COLO668 (cell line): ENCODE data around the gene RTKN.
A peak's percentile ranks its signal among the peaks of the same experiment; 100 is the strongest.

ENCODE experiments used
- DNase-seq: peaks from one replicate; lab custom pipeline; 2025; ENCODE audit not compliant: unreplicated experiment; lab: John Stamatoyannopoulos, UW

RTKN gene

DNA sequence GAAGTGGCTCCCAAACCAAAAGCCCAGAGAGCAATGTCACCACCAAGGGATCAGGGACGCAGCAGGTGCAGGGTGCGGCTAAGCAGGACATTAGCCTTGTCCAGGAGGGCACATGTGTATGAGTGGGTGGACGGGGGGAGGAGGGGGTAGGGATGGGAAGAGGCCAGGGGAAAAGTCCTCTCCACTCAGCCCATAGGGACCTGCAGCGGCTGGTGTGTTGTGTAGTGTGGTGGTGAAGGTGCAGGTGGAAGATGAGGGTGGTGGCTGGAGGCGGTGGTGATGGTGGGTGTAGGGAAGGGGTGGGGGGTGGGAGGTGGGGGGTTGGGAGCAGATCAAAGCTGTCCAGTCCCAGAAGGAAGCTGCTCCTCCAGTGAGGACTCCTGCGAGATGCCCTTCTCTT lies 24.0 kb downstream of the RTKN start:
- no peak for DNase-seq

GRCh38 chr2:74417197-74417596 lies 24.5 kb downstream of the RTKN start:
- DNase-seq, result no peak

- no peak for DNase-seq
Measured at GRCh38 chr2:74416778-74417177, 25.0 kb downstream of the RTKN start.

DNA sequence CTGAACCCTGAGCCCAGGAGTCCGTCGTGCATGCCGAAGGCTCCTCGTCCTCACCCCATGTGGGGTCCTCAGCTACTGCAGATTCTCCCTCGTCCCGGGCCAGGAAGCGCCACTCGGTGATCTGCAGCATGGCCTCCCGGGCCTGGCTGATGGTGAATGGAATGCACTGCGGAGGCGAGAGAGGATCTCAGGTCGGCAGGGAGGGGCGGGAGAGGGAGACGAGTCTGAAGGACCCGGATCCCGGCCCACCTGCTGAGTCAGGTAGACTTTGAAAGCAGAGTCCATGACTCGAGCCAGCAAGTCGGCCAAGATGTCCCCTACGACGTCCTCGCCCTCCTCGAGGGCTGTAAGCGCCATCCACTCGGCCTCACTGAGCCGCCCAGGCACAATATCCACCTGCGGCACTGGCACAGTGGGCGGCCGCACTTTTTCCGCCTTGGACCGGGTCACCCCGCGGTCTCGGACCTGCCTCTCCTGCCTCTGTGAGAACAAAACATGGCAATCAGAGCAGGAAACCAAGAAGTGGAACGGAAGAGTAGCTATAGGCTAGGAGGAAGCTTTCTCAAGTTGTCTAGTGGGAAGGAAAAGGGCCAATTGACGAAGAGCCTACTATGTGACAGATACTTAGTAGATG lies 25.9 kb downstream of the RTKN start:
- DNase-seq, result peak; percentile 18

- DNase-seq, result peak; percentile 53
Measured at GRCh38 chr2:74414881-74415761, 26.6 kb downstream of the RTKN start.

- DNase-seq, result peak; percentile 35
Measured at GRCh38 chr2:74414441-74414840, 27.3 kb downstream of the RTKN start.

GRCh38 chr2:74413001-74413698 lies 28.6 kb downstream of the RTKN start:
- no peak for DNase-seq

DNA sequence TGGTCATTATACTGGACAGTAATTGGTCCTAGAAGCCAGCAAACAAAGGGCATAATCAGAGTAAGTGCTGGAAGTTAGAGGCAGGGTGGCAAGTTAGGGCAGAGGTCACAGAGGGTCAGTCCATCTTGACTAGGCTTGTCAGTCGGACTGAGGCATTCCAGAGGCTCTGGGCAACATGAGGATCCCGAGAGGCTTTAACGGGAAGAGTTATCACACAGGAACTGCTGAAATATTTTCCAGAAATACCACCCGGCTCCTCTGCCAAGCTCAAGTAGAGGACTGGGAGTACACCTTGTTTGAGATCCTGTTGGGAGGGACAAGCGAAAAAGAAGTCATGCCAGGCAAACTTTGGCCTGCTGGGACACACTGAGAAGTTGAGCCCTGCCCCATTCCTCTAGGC lies 34.1 kb downstream of the RTKN start:
- DNase-seq, result no peak

DNA sequence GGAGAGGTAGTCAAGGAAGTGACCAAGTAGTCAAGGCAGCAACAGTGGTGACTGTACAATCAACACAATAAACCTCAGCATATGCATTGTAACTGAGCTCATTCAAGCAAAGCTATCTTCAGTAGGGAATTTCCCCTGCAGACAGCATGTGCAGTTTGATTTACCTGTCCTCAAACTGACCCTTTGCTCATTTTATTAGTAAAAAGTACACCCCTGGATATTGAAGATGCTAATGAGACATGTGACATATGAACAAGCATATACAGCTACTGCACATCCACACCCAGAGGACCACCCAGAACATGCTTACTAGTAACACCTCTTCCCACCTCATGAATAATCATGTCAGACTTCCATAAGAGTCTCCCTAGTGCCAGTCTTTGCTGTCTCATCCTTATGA lies 35.7 kb downstream of the RTKN start:
- peak; percentile 10 for DNase-seq

DNA sequence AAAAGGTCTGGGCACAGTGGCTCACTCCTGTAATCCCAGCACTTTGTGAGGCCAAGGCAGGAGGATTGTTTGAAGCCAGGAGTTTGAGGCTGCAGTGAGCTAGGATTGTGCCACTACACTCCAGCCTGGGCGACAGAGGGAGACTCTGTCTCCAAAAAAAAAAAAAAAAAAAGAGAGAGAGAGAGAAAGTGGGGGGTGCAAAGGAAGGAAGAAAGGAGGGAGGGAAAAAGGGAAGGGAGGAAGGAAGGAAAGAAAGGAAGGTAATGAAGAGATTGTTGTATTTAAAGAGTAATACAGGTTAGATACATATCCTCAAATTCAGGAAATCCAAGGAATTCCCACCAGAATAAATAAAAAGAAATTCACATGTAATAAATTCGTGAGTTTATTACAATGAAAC lies 39.8 kb downstream of the RTKN start:
- no peak for DNase-seq

DNA sequence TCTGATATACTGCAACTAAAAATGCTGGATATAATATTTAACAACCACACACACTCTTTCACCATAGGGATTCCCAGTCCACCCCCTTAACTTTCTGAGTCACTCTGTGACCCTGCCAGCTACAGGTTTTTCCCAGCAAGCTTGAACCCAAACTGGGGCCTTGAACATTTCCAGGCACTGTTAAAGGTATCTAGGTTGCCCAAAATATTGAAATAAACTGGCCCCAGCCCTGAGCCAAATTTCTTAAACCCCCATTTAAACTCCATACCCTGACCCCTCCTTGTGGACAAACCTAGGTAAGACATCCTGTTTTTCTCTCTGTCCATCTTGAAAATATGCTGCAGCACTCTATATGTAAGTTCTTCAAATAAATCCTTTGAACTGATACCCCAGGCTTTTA lies 42.0 kb downstream of the RTKN start:
- DNase-seq, result no peak

- no peak for DNase-seq
Measured at GRCh38 chr2:74396149-74396548, 45.6 kb downstream of the RTKN start.

DNA sequence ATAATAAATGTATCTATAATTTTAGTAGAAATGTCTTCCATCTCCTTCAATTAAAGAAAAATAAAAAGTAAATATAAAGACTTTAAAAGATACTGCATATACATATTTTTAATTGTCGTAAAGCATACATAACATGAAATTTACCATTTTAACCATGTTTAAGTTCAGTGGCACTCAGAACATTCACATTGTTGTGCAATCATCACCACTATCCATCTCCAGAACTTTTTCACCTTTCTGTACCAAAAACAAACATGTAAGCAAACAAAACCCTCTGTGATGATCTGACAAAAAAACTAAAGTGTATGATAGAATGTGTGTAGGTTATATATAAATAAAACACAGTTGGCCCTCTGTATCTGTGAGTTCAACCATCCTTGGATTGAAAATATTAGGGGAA lies 48.2 kb downstream of the RTKN start:
- DNase-seq, result no peak

GRCh38 chr2:74392449-74392743 lies 49.3 kb downstream of the RTKN start:
- DNase-seq, result no peak

GRCh38 chr2:74391580-74392448 lies 49.9 kb downstream of the RTKN start:
- DNase-seq, result peak; percentile 93

GRCh38 chr2:74391209-74391579 lies 50.5 kb downstream of the RTKN start:
- no peak for DNase-seq

GRCh38 chr2:74390606-74391005 lies 51.1 kb downstream of the RTKN start:
- DNase-seq, result no peak

DNA sequence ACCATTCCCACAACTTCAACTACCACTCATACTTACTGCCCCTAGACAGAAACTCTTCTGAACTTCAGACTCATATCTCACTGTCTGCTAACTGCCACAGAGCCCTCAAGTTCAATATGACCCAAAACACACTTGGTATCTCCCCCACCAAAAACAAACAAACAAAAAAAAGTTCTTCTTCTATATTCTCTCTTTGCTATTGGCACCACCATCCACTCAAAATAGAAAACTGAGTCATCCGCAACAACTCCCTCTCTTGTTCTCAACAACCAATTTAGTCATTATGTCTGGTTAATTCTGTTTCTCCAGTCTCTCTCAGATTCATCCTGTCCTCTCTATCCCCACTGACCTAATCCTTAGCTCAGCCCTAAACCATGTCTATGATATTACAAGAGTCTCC lies 54.4 kb downstream of the RTKN start:
- DNase-seq, result no peak

GRCh38 chr2:74385396-74385795 lies 56.3 kb downstream of the RTKN start:
- no peak for DNase-seq

DNA sequence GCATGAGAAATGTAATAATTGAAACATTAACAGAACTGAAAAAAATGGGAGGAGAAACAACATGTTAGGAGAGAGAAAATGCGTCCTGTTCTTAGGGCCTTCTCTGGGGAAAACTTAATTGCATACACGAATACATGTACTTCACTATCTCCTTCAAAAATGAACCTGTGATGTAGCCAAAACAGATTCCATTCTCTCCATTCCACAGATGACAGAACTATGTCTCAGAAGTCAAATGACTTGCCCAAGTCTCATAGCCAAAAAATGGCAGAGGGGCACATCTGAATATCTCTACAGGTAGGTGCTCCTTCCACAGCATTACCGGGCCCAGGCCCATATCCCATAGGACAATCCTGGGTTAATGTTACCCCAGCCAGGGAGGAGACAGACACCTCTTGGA lies 57.7 kb downstream of the RTKN start:
- DNase-seq, result no peak

- DNase-seq, result no peak
Measured at GRCh38 chr2:74383254-74383653, 58.5 kb downstream of the RTKN start.
